Bronchial epithelial cell (primary cell): Measurements from ENCODE around the gene PRELID3B. TPM values are rescaled to one million over a fixed set of nuclear protein-coding genes. Genes with fewer than 3 reads are reported as not detected.

ENCODE experiments used
- DNase-seq: peaks from one replicate; pipeline ENCODE4 v3.0.0-alpha.2; 2010; ENCODE audit warnings: low read depth
- FAIRE-seq: peaks from 2 replicates; lab custom pipeline; 2011; peaks lifted over from hg19 to GRCh38; lab: Jason Lieb, UNC
- H3K27me3 ChIP-seq: 2 replicates; pipeline ENCODE4 v1.5.1; 2011; ENCODE audit warnings: low read length; ENCODE audit not compliant: control insufficient read depth, insufficient read depth
- H3K36me3 ChIP-seq: 2 replicates; pipeline ENCODE4 v1.5.1; 2011; ENCODE audit warnings: low read length; ENCODE audit not compliant: control insufficient read depth, insufficient read depth
- H3K4me3 ChIP-seq: 2 replicates; pipeline ENCODE4 v1.5.1; 2011; ENCODE audit warnings: mild to moderate bottlenecking, low read depth, low read length, control low read depth
- total RNA-seq: library from RNA; depleted of rRNA; stranded (reverse); fragments of >200 nt; gene quantifications from 2 replicates; pipeline ENCODE4 v1.2.1, GENCODE V29; 2014
- TF ChIP-seq, protein P1 (sequence below): IDR thresholded peaks from 2 replicates; pipeline ENCODE4 v1.5.1; 2011; ENCODE audit warnings: mild to moderate bottlenecking, moderate library complexity, low read length, control low read depth, inconsistent platforms; ENCODE audit not compliant: insufficient read depth, severe bottlenecking

Gene PRELID3B
- total RNA-seq, 1 donor from 2014 or later, result 160 TPM

DNA sequence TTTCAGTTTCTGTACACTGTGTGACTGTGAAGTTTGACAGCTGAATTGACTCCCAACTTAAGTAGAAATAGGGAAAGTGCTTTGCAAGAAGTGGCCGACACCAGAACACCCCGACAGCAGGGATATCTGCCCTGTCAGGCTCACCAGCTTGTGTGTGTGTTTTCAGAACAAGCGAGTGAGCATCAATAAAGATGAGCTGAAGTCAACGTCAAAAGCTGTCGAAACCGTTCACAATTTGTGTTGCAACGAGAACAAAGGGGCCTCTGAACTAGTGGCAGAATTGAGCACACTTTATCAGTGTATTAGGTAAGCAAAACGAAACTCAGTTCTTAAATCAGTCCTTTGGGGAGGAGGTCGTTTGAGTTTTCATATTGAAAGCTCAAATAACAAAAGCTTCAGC, 50.9 kb downstream of the PRELID3B start:
- Histone ChIP-seq H3K27me3 (no peaks in the 10 kb centered on the region), H3K36me3 (peaks cover 41% of the 10 kb centered on the region), H3K4me3 (no peak overlapping the region)
- TF ChIP-seq, protein P1, sequence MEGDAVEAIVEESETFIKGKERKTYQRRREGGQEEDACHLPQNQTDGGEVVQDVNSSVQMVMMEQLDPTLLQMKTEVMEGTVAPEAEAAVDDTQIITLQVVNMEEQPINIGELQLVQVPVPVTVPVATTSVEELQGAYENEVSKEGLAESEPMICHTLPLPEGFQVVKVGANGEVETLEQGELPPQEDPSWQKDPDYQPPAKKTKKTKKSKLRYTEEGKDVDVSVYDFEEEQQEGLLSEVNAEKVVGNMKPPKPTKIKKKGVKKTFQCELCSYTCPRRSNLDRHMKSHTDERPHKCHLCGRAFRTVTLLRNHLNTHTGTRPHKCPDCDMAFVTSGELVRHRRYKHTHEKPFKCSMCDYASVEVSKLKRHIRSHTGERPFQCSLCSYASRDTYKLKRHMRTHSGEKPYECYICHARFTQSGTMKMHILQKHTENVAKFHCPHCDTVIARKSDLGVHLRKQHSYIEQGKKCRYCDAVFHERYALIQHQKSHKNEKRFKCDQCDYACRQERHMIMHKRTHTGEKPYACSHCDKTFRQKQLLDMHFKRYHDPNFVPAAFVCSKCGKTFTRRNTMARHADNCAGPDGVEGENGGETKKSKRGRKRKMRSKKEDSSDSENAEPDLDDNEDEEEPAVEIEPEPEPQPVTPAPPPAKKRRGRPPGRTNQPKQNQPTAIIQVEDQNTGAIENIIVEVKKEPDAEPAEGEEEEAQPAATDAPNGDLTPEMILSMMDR, result no peak
- DNase-seq, result no peak
- FAIRE-seq, result no peak

DNA sequence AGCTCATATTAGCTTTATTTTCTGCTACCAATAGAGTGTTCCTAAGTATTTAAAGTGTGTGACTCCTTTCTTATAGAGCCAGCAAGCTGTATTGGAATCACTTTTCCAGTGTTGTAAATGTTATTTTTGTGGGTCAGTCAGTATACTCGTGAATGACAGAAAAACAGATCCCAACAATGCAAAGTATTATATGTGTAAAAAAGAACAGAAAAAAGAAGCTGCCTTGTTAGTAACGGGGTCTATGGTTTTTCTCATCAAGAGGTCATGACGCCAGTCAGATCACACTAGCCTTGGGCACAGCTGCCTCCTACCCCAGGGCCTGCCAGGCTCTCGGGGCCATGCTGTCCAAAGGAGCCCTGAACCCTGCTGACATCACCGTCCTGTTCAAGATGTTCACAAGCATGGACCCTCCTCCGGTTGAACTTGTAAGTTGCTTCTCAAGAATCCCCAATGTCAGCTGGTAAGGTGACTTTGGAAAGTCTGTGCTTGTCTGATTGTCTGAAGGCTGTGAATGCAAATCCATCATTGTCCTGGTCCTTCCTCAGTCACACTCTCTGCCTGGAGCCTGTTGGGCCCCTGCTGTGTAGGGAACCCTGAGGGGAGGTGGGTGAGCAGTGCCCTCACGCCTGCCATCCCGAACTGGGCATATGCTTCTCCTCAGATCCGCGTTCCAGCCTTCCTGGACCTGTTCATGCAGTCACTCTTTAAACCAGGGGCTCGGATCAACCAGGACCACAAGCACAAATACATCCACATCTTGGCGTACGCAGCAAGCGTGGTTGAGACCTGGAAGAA, 51.7 kb downstream of the PRELID3B start:
- DNase-seq (no peak), FAIRE-seq (no peak)
- H3K4me3 ChIP-seq, result no peak overlapping the region
- TF ChIP-seq, protein P1, result no peak
- H3K27me3 ChIP-seq, result no peaks in the 10 kb centered on the region
- peaks cover 39% of the 10 kb centered on the region for H3K36me3 ChIP-seq

DNA sequence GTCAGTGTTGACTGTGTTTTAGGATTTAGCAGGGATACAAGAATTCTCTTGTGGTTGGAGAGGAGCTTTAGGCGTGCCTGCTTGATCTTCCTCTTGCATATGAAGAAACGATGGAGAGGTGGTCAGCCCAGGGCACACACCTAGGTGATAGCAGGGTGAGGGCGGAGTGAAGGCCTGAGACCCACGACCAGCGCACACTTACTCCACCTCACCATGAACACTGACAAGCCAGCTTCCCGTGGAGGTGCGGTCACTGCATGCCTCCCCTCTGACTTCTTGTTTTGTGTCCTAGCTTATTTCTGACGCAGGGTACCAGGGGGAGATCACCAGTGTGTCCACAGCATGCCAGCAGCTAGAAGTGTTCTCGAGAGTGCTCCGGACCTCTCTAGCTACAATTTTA, 53.4 kb downstream of the PRELID3B start:
- TF ChIP-seq, protein P1, result no peak
- Histone ChIP-seq H3K27me3 (no peaks in the 10 kb centered on the region), H3K4me3 (no peak overlapping the region), H3K36me3 (peaks cover 33% of the 10 kb centered on the region)
- DNase-seq (no peak), FAIRE-seq (no peak)

DNA sequence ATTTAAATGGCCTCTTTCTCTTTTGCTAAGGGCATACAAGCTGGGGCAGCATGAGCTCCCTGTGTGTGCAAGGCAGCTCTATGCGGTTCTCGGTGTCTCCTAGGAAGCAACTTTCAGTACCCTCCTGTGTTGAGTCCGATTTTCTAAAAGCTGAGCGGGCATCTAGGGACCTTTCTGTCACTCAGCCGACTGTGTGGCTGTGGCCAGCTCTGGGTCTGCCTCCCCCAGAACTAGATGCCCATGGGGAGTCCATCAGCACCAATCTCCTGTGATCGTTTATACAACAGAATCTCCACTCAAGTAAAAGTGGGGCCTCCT, 54.1 kb downstream of the PRELID3B start:
- TF ChIP-seq, protein P1, result no peak
- Histone ChIP-seq H3K4me3 (no peak overlapping the region), H3K36me3 (peaks cover 29% of the 10 kb centered on the region), H3K27me3 (no peaks in the 10 kb centered on the region)
- no peak for DNase-seq
- no peak for FAIRE-seq

DNA sequence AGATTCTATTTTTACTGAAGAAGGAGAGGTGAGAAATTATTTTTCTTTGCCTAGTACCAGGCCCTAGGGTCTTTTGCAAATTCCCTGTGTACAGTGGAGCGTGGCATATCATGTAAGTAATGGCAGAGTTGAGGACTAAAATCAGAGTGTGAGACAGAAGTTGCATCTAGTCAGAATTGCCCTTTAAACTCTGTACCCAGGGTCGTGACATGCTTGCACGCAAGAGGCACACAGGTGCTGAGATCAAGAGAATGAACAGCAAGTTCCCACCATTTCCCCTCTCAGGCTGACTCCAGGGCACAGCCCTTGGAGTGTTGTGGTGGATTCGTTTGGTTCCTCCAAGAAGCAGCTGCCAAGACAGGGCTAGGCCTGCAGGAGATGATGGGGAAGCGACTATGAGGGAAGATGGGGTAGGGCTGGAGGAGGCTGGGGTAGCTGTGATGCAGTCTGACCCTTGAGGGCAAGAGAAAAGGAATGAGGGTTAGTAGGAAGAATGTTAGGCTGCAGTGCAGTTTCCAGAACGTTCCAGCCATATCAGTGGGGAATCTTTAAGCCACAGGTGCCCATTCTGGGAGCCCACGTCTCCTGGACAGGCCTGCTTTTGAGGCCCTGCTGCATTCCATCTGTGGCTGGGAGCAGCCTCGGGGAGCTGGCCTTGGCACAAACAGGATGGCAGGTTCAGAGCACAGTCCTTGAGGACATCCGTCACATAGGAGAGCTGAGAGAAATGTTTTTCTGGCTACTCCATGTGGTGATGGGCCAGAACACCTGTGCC, 54.6 kb downstream of the PRELID3B start:
- Histone ChIP-seq H3K27me3 (no peaks in the 10 kb centered on the region), H3K36me3 (peaks cover 27% of the 10 kb centered on the region), H3K4me3 (no peak overlapping the region)
- TF ChIP-seq, protein P1, result no peak
- FAIRE-seq (no peak), DNase-seq (no peak)
